Dermis blood vessel endothelial cell (primary cell): ENCODE data around the gene FOXJ3. TPM values are rescaled to one million over a fixed set of nuclear protein-coding genes. Genes with fewer than 3 reads are reported as not detected.
A peak's percentile ranks its signal among the peaks of the same experiment; 100 is the strongest.

Experiments used
- DNase-seq: peaks from one replicate; pipeline ENCODE4 v3.0.0; 2010
- total RNA-seq: library from RNA; depleted of rRNA; stranded (reverse); fragments of >200 nt; gene quantifications from 2 replicates; pipeline ENCODE4 v1.2.3, GENCODE V29; 2014

The FOXJ3 gene
- total RNA-seq: 23.8 and 33.2 TPM in 2 replicates

- DNase-seq: peak; percentile 98
Observed at GRCh38 chr1:42335050-42335808, at the start of gene FOXJ3. TSS of gene FOXJ3 (minus strand) at chr1:42335235. CDS start at chr1:42311093, 24,142 bp downstream.

GRCh38 chr1:42381280-42381673 is 46.2 kb upstream of the FOXJ3 start:
- DNase-seq: no peak

GRCh38 chr1:42380586-42381279 is 45.7 kb upstream of the FOXJ3 start, which contains the start of gene RIMKLA:
TSS of gene RIMKLA (plus strand) at chr1:42380792. CDS start at chr1:42380935, 143 bp downstream.
- peak; percentile 53 for DNase-seq

- peak; percentile 37 for DNase-seq
Observed at GRCh38 chr1:42379794-42380585, 45.0 kb upstream of the FOXJ3 start.

- no peak for DNase-seq
Observed at GRCh38 chr1:42372796-42373195, 37.8 kb upstream of the FOXJ3 start.

GRCh38 chr1:42370876-42371549 is 36.0 kb upstream of the FOXJ3 start:
- DNase-seq: no peak

GRCh38 chr1:42369471-42369870 is 34.4 kb upstream of the FOXJ3 start:
- no peak for DNase-seq

- no peak for DNase-seq
Observed at GRCh38 chr1:42368096-42368795, 33.2 kb upstream of the FOXJ3 start.

- DNase-seq: no peak
Observed at GRCh38 chr1:42365118-42365517, 30.1 kb upstream of the FOXJ3 start.

- DNase-seq: no peak
Observed at GRCh38 chr1:42364542-42364941, 29.5 kb upstream of the FOXJ3 start.

GRCh38 chr1:42364089-42364488 is 29.1 kb upstream of the FOXJ3 start:
- no peak for DNase-seq

GRCh38 chr1:42359466-42359865 is 24.4 kb upstream of the FOXJ3 start:
- no peak for DNase-seq

- DNase-seq: no peak
Observed at GRCh38 chr1:42358791-42359190, 23.8 kb upstream of the FOXJ3 start.

- DNase-seq: peak; percentile 26
Observed at GRCh38 chr1:42350086-42350485, 15.1 kb upstream of the FOXJ3 start.

- no peak for DNase-seq
Observed at GRCh38 chr1:42348498-42348897, 13.5 kb upstream of the FOXJ3 start.

- DNase-seq: no peak
Observed at GRCh38 chr1:42343049-42343448, 8.0 kb upstream of the FOXJ3 start.

GRCh38 chr1:42340901-42341300 is 5.9 kb upstream of the FOXJ3 start:
- no peak for DNase-seq

- peak; percentile 48 for DNase-seq
Observed at GRCh38 chr1:42340093-42340492, 5.1 kb upstream of the FOXJ3 start.

GRCh38 chr1:42336978-42337377 is 1.9 kb upstream of the FOXJ3 start:
- no peak for DNase-seq

- peak; percentile 35 for DNase-seq
Observed at GRCh38 chr1:42335809-42336518, 929 bp upstream of the FOXJ3 start.
